Lower leg skin (tissue), 3 donors: ENCODE measurements around the gene DYNLL2.

Experiments
- POLR2A ChIP-seq, 2 donors: fragments of 450-650 bp; IDR thresholded peaks; one replicate each; pipeline ENCODE4 v1.6.1; 2016 to 2017; ENCODE audit warnings: antibody characterized with exemption in 2 of 2, mild to moderate bottlenecking in 1 of 2, moderate library complexity in 1 of 2
- TF ChIP-seq, protein P1 (sequence below), 3 donors: fragments of 450-650 bp; IDR thresholded peaks; one replicate each; pipeline ENCODE4 v1.5.1; 2016; ENCODE audit warnings: antibody characterized with exemption in 3 of 3, mild to moderate bottlenecking in 3 of 3, moderate library complexity in 2 of 3

GRCh38 chr17:58082870-58083490 lies at the start of gene DYNLL2:
- TF ChIP-seq, protein P1, sequence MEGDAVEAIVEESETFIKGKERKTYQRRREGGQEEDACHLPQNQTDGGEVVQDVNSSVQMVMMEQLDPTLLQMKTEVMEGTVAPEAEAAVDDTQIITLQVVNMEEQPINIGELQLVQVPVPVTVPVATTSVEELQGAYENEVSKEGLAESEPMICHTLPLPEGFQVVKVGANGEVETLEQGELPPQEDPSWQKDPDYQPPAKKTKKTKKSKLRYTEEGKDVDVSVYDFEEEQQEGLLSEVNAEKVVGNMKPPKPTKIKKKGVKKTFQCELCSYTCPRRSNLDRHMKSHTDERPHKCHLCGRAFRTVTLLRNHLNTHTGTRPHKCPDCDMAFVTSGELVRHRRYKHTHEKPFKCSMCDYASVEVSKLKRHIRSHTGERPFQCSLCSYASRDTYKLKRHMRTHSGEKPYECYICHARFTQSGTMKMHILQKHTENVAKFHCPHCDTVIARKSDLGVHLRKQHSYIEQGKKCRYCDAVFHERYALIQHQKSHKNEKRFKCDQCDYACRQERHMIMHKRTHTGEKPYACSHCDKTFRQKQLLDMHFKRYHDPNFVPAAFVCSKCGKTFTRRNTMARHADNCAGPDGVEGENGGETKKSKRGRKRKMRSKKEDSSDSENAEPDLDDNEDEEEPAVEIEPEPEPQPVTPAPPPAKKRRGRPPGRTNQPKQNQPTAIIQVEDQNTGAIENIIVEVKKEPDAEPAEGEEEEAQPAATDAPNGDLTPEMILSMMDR (IDR thresholded peaks at IDR 0.05) = no peak
- TF ChIP-seq POLR2A (IDR thresholded peaks at IDR 0.05) = no peak
